Measurements from ENCODE around the gene BACH2.

BACH2 gene

GRCh38 chr6:89993411-89993810 is 303.2 kb downstream of the BACH2 start:
- ATAC-seq (ENCODE audit: low read depth) = no peak
- Histone ChIP-seq H3K27me3 (ENCODE audit: insufficient read depth, poor library complexity, severe bottlenecking) (no peaks in the 10 kb centered on the region), H3K36me3 (ENCODE audit: low read depth) (no peaks in the 10 kb centered on the region)

GRCh38 chr6:89992818-89993217 is 303.8 kb downstream of the BACH2 start:
- H3K4me1 ChIP-seq (ENCODE audit: insufficient read depth, poor library complexity, severe bottlenecking) = peaks cover 5% of the 10 kb centered on the region
- no peak for ATAC-seq (ENCODE audit: low read depth)
- H3K27ac ChIP-seq (ENCODE audit: poor library complexity, severe bottlenecking) = no peak overlapping the region
- no peak overlapping the region for H3K4me3 ChIP-seq (ENCODE audit: severe bottlenecking)
- no peak for DNase-seq (ENCODE audit: low spot score)
- H3K36me3 ChIP-seq (ENCODE audit: low read depth) = no peaks in the 10 kb centered on the region
- no peak for TF ChIP-seq CTCF (IDR thresholded peaks at IDR 0.05; ENCODE audit: poor library complexity, severe bottlenecking)
- H3K9me3 ChIP-seq (ENCODE audit: severe bottlenecking) = no peaks in the 10 kb centered on the region
- no peaks in the 10 kb centered on the region for H3K27me3 ChIP-seq (ENCODE audit: insufficient read depth, poor library complexity, severe bottlenecking)

More at GRCh38 chr6:89993411-89993810, 303.2 kb downstream of the BACH2 start:
- no peaks in the 10 kb centered on the region for H3K9me3 ChIP-seq (ENCODE audit: severe bottlenecking)
- no peak for TF ChIP-seq CTCF (IDR thresholded peaks at IDR 0.05; ENCODE audit: poor library complexity, severe bottlenecking)
- H3K4me3 ChIP-seq (ENCODE audit: severe bottlenecking) = no peak overlapping the region
- no peak for DNase-seq (ENCODE audit: low spot score)
- peaks cover 5% of the 10 kb centered on the region for H3K4me1 ChIP-seq (ENCODE audit: insufficient read depth, poor library complexity, severe bottlenecking)
- no peak overlapping the region for H3K27ac ChIP-seq (ENCODE audit: poor library complexity, severe bottlenecking)

- no peaks in the 10 kb centered on the region for H3K9me3 ChIP-seq (ENCODE audit: severe bottlenecking)
- DNase-seq (ENCODE audit: low spot score) (no peak), ATAC-seq (ENCODE audit: low read depth) (no peak)
- H3K4me3 ChIP-seq (ENCODE audit: severe bottlenecking) = no peak overlapping the region
- TF ChIP-seq CTCF (IDR thresholded peaks at IDR 0.05; ENCODE audit: poor library complexity, severe bottlenecking) = no peak
- no peaks in the 10 kb centered on the region for H3K36me3 ChIP-seq (ENCODE audit: low read depth)
- H3K4me1 ChIP-seq (ENCODE audit: insufficient read depth, poor library complexity, severe bottlenecking) = peaks cover 18% of the 10 kb centered on the region
- H3K27me3 ChIP-seq (ENCODE audit: insufficient read depth, poor library complexity, severe bottlenecking) = no peaks in the 10 kb centered on the region
- no peak overlapping the region for H3K27ac ChIP-seq (ENCODE audit: poor library complexity, severe bottlenecking)
Measured at GRCh38 chr6:89989742-89990141, 306.9 kb downstream of the BACH2 start.

GRCh38 chr6:89987830-89988229 is 308.8 kb downstream of the BACH2 start:
- peaks cover 15% of the 10 kb centered on the region for H3K4me1 ChIP-seq (ENCODE audit: insufficient read depth, poor library complexity, severe bottlenecking)
- no peak for DNase-seq (ENCODE audit: low spot score)
- TF ChIP-seq CTCF (IDR thresholded peaks at IDR 0.05; ENCODE audit: poor library complexity, severe bottlenecking) = no peak
- H3K9me3 ChIP-seq (ENCODE audit: severe bottlenecking) = no peaks in the 10 kb centered on the region
- H3K36me3 ChIP-seq (ENCODE audit: low read depth) = no peaks in the 10 kb centered on the region
- ATAC-seq (ENCODE audit: low read depth) = no peak
- H3K27ac ChIP-seq (ENCODE audit: poor library complexity, severe bottlenecking) = no peak overlapping the region
- H3K27me3 ChIP-seq (ENCODE audit: insufficient read depth, poor library complexity, severe bottlenecking) = no peaks in the 10 kb centered on the region
- no peak overlapping the region for H3K4me3 ChIP-seq (ENCODE audit: severe bottlenecking)

GRCh38 chr6:89987140-89987539 is 309.5 kb downstream of the BACH2 start:
- Histone ChIP-seq H3K36me3 (ENCODE audit: low read depth) (no peaks in the 10 kb centered on the region), H3K4me3 (ENCODE audit: severe bottlenecking) (no peak overlapping the region), H3K9me3 (ENCODE audit: severe bottlenecking) (no peaks in the 10 kb centered on the region), H3K27me3 (ENCODE audit: insufficient read depth, poor library complexity, severe bottlenecking) (no peaks in the 10 kb centered on the region), H3K4me1 (ENCODE audit: insufficient read depth, poor library complexity, severe bottlenecking) (peaks cover 13% of the 10 kb centered on the region), H3K27ac (ENCODE audit: poor library complexity, severe bottlenecking) (no peak overlapping the region)
- DNase-seq (ENCODE audit: low spot score) = no peak
- TF ChIP-seq CTCF (IDR thresholded peaks at IDR 0.05; ENCODE audit: poor library complexity, severe bottlenecking) = no peak
- ATAC-seq (ENCODE audit: low read depth) = no peak
